Measurements from ENCODE around the gene DACT3.

- TF ChIP-seq, protein P1, sequence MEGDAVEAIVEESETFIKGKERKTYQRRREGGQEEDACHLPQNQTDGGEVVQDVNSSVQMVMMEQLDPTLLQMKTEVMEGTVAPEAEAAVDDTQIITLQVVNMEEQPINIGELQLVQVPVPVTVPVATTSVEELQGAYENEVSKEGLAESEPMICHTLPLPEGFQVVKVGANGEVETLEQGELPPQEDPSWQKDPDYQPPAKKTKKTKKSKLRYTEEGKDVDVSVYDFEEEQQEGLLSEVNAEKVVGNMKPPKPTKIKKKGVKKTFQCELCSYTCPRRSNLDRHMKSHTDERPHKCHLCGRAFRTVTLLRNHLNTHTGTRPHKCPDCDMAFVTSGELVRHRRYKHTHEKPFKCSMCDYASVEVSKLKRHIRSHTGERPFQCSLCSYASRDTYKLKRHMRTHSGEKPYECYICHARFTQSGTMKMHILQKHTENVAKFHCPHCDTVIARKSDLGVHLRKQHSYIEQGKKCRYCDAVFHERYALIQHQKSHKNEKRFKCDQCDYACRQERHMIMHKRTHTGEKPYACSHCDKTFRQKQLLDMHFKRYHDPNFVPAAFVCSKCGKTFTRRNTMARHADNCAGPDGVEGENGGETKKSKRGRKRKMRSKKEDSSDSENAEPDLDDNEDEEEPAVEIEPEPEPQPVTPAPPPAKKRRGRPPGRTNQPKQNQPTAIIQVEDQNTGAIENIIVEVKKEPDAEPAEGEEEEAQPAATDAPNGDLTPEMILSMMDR (IDR thresholded peaks at IDR 0.05; ENCODE audit: low read depth, low read length, missing input control), result no peak
- TF ChIP-seq FOXA2 (IDR thresholded peaks at IDR 0.05), result no peak
- TF ChIP-seq ZBTB33 (IDR thresholded peaks at IDR 0.05), result no peak
- TF ChIP-seq, protein P2, sequence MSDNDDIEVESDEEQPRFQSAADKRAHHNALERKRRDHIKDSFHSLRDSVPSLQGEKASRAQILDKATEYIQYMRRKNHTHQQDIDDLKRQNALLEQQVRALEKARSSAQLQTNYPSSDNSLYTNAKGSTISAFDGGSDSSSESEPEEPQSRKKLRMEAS (IDR thresholded peaks at IDR 0.05), result no peak
- TF ChIP-seq SP1 (IDR thresholded peaks at IDR 0.05), result no peak
- TF ChIP-seq, protein P3, sequence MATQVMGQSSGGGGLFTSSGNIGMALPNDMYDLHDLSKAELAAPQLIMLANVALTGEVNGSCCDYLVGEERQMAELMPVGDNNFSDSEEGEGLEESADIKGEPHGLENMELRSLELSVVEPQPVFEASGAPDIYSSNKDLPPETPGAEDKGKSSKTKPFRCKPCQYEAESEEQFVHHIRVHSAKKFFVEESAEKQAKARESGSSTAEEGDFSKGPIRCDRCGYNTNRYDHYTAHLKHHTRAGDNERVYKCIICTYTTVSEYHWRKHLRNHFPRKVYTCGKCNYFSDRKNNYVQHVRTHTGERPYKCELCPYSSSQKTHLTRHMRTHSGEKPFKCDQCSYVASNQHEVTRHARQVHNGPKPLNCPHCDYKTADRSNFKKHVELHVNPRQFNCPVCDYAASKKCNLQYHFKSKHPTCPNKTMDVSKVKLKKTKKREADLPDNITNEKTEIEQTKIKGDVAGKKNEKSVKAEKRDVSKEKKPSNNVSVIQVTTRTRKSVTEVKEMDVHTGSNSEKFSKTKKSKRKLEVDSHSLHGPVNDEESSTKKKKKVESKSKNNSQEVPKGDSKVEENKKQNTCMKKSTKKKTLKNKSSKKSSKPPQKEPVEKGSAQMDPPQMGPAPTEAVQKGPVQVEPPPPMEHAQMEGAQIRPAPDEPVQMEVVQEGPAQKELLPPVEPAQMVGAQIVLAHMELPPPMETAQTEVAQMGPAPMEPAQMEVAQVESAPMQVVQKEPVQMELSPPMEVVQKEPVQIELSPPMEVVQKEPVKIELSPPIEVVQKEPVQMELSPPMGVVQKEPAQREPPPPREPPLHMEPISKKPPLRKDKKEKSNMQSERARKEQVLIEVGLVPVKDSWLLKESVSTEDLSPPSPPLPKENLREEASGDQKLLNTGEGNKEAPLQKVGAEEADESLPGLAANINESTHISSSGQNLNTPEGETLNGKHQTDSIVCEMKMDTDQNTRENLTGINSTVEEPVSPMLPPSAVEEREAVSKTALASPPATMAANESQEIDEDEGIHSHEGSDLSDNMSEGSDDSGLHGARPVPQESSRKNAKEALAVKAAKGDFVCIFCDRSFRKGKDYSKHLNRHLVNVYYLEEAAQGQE (IDR thresholded peaks at IDR 0.05), result no peak
- TF ChIP-seq FOXA1 (IDR thresholded peaks at IDR 0.05), result no peak
- no peak for TF ChIP-seq EGR1 (IDR thresholded peaks at IDR 0.05; ENCODE audit: low read depth in 2 of 2)
- TF ChIP-seq NR2F2 (IDR thresholded peaks at IDR 0.05), result no peak
- no peak for TF ChIP-seq TAF1 (conservative IDR thresholded peaks at IDR 0.05)
- no peak for TF ChIP-seq ATF3 (IDR thresholded peaks at IDR 0.05)
- no peak for TF ChIP-seq RAD21 (IDR thresholded peaks at IDR 0.05)
- TF ChIP-seq GABPA (IDR thresholded peaks at IDR 0.05 in 1 of 2, conservative IDR thresholded peaks at IDR 0.05 in 1 of 2), result no peak
Observed at GRCh38 chr19:46644720-46645119, 16.3 kb downstream of the DACT3 start.
